Measurements from ENCODE around the gene FBXW4.

Gene FBXW4

GRCh38 chr10:101694674-101695403, at the start of gene FBXW4:
TSS of gene FBXW4 (minus strand) at chr10:101695170. CDS start at chr10:101695105, 65 bp downstream.
- peak; percentile 66 for DNase-seq (ENCODE audit: low read depth)

DNA sequence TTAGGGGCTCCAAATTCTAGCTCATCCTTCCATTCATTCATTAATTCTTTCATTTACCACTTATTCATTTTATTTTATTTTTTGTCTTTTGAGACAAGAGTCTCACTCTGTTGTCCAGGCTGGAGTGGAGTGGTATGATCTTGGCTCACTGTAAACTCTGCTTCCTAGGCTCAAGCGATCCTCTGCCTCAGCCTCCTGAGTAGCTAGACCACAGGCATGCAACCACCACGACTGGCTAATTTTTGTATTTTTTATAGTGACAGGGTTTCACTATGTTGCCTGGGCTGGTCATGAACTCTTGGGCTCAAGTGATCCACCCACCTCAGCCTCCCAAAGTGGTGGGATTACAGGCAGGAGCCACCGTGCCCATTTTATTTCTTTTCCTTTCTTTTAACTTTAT, 49.3 kb upstream of the FBXW4 start:
- no peak for DNase-seq (ENCODE audit: low read depth)

DNA sequence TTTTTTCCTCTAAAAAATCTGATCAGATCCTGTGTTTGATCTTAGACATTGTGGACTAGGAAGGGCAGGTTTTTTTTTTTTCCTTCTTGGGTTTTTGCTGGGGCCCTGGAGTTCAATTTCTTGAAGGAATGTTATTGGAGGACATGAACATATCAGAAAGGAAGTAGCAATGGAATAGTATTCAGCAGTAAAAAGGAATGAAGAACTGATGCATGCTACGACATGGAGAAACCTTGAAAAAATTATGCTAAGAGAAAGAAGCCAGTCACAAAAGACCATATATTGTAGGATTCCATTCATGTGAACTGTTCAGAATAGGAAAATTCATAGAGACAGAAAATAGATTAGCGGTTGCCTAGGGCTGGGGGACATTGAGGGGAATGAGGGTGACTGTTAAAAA, 47.0 kb upstream of the FBXW4 start:
- DNase-seq (ENCODE audit: low read depth), result no peak

DNA sequence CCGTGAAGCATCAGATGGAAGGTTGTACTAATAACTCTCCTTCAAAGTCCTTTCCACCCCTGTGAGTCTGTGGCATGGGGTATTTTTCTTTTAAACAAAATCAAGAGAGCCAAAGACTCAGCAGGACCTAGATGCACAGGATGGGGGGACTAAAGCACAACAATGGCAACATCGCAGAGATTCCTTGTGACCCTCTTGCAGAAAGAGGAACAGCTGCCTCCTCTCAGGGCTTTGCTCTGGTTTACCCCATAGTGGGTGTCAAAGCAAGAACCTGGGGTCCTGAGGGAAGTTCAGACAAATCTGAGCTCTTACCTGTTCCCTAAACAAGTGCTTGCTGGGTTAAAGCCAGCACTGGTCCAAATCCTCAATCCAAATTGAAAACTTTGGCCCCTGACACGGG, 41.7 kb upstream of the FBXW4 start:
- no peak for DNase-seq (ENCODE audit: low read depth)

GRCh38 chr10:101732096-101732495, 37.1 kb upstream of the FBXW4 start:
- DNase-seq (ENCODE audit: low read depth), result no peak

DNA sequence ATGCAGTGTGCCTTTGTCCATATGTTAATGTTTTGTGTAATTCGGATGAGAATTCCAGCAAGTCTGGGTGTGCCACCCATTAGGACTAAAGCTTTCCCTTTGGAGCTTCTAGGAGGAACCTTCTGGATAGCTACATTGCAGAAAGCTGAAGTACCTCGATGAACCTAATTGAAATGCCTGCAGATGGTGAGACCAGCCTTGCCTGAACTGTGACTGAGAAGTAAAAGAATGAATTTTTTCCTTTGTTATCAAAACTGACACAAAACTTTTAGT, 31.1 kb upstream of the FBXW4 start:
- no peak for DNase-seq (ENCODE audit: low read depth)

GRCh38 chr10:101725296-101726114, 30.5 kb upstream of the FBXW4 start:
- DNase-seq (ENCODE audit: low read depth), result no peak

GRCh38 chr10:101724446-101724845, 29.5 kb upstream of the FBXW4 start:
- no peak for DNase-seq (ENCODE audit: low read depth)

DNA sequence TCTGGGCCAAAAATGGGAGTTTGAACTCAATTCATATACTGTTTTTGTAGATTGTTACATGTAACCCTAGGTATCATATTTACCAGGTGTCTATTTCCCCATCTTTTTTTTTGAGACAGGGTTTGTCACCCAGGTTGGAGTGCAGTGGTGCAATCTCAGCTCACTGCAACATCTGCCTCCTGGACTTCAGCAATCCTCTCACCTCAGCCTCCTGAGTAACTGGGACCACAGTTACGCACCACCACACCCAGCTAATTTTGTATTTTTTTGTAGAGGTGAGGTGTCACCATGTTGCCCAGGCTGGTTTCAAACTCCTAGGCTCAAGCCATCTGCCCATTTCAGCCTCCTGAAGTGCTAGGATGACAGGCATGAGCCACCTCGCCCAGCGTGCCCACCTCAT, 28.2 kb upstream of the FBXW4 start:
- DNase-seq (ENCODE audit: low read depth), result no peak

DNA sequence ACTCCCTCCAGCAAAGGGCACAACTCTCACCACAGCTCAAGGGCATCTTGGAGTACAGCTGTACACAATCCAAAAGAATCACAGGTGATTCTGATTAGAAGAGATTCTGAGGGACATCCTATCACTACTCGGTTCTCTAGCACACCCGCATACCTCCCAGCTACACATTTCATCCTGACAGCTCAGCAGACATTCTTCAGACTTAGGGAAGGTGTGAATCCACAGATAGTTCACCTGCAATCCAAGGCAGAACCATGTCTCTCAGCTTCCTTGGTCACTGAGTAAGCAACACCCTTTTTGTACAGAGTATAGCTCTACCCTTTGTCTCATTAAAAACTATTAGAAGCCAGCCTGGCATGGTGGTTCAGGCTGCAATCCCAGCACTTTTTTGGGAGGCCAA, 26.8 kb upstream of the FBXW4 start:
- DNase-seq (ENCODE audit: low read depth), result no peak

- DNase-seq (ENCODE audit: low read depth), result no peak
These were observed 25.7 kb upstream of the FBXW4 start for GRCh38 chr10:101720606-101721230.

DNA sequence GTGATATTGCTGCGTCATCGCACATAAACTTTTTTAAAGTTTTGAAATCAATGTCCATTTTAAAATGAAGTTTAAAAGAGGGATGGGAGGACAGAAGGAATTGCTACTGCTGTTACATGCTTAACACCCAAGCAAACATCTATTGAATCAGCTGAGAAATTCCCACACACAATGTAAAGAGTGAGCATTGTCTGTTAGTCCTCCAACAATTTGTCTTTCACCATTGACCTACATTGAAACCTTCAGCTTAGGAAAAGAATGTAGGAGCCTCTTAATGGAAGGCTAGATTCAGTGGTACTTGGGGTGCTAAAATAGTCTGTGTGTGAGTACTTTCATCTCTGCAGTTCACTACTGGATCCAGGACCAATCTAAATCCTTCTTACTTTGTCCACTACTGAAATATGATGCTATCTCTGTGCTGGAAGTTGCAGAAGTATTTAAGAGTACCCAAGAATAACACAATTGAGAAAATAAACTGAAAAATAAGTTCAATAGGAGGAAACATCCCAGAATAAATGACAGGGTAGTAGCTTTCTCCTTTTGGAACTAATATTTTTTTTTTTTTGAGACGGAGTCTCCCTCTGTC, 23.8 kb upstream of the FBXW4 start:
- DNase-seq (ENCODE audit: low read depth), result no peak

- DNase-seq (ENCODE audit: low read depth), result no peak
These were observed 22.1 kb upstream of the FBXW4 start for GRCh38 chr10:101716891-101717659.

DNA sequence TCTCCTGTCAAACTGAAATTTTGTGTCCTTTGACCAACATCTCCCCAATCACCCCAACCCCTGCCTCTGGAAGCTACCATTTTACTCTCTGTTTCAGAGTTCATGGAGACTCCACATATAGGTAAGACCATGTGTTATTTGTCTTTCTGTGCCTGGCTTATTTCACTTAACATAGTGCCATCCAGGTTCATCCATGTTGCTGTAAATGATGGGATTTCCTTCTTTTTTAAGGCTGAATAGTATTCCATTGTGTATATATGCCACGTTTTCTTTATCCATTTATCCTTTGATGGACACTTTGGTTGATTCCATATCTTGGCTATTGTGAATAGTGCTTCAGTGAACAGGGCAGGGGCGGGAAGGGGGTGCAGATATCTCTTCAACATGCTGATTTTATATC, 18.0 kb upstream of the FBXW4 start:
- no peak for DNase-seq (ENCODE audit: low read depth)

DNA sequence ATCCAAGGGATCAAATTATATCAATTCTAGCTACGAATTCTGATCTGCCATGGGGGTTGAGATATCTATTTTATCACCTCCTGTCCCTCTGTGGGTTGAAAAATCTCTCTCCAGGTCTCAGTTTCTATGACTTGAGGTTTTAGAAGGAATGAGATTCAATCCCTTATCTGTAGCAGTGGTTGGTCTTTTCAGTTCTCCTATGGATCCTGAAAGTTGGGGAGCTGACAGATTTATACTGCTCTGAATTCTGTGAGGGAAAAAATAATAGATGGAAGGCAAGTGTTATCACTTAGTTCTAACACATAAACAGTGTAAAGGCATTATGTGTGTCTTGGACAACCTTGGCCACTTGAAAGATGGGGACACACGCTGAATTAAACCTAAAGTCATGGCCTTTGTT, 15.8 kb upstream of the FBXW4 start:
- no peak for DNase-seq (ENCODE audit: low read depth)

DNA sequence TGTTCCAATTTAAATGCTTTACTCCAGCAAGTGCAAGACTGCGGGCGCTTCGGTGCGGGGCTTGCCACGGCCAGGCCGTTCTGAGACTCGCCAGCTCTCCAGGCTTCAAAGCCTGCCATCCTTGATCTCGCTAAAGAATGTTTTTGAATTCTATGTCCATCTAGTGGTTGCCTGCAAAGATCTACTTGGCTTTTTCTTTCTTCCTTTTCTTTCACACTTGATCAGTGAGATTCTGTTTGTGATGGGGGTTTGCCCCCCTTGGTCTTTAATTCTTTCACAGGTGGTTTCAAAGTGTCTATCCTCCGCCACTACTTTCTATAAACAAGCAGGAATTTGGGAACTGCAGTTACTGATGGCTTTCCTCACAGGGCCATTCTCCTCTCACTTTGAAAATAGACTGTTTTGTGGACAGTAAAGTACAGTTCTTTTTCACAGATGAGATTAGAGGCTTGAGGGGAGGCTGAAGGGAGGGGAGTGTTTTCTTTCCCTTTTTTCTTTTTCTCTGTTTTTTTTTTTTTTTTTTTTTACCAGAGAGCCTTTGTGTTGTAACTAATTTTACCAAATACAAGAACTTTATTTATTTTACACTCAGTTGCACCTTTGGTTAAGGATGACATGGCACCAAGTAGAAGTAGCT, 15.2 kb upstream of the FBXW4 start:
- no peak for DNase-seq (ENCODE audit: low read depth)

DNA sequence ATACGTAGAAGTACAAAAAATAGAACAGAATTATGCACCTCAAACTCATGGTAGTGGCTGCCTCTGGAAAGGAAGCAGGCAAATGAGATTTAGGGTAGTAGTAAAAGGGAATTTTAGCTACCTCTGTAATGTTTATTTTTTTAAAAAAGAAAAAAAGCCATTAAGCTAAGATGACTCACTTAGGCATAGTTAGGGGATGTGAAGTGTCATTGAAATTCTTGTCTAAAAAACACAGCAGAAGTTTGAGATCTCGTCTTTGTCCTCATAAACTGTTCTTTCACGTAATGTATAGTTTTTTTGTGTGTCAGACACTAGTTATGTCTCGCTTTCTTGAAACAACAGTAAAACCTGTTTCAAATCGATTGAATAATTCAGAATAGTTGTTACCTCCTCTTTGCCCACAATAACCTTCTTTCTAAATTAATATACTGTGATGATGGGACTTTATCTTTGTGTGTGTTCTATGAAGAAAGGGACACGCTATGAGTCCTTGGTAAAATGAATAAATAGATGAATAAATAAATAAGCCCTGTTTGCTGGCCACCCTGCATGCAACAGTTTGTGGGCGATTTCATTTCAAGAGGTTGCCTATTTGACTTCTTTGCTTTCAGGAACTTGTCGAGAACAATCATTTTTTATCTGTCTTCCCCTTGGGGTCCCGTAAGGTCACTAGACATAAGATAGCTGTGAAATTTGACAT, 14.5 kb upstream of the FBXW4 start:
- DNase-seq (ENCODE audit: low read depth), result no peak

GRCh38 chr10:101708870-101709269, 13.9 kb upstream of the FBXW4 start:
- no peak for DNase-seq (ENCODE audit: low read depth)

DNA sequence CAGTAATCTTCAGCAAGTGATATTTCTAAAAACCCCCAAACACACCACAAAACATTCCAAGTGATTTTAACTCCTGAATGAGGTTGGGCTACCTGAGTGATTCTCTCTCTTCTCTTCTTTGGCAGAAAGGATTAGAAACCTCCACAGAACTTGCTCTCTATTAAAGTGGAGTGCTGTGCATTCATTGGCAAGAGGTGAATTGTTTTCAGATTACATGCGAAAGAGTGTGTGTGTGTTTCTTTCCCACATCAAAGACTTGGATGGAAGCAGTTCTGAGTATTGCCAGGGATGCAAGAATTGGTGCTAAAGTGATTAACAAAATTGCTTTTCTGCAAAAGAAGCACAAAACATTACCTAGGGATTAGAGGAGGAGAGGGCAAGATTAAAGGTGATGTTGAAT, 13.1 kb upstream of the FBXW4 start:
- no peak for DNase-seq (ENCODE audit: low read depth)

GRCh38 chr10:101704331-101704730, 9.4 kb upstream of the FBXW4 start:
- no peak for DNase-seq (ENCODE audit: low read depth)

DNA sequence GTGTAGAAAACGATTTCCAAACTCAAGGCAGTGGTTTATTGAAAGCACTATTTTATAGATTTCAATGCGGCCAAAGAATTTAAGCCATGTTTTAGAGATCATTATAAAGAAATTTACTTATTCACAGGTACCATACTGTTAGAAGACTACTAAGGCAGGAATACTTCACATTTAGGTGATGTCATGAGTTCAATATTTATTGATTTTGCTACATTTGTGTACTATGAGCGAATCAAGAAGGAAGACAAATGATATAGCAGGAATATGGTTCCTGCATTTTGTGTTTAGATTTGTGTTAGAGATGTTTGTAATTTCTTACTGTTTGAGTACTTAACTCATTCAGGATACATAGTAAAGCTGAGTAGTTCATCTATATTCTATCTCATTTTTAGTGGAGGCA, 1.7 kb upstream of the FBXW4 start:
- no peak for DNase-seq (ENCODE audit: low read depth)

Measured in stimulated activated CD8-positive, alpha-beta memory T cell treated with anti-CD3 and anti-CD28 coated beads, Interleukin-12 subunit alpha, Interleukin-12 subunit beta, amount 100 ng/mL, for 4 hours (primary cell).